SU-DHL-6 (cell line): ENCODE measurements around the gene F3.

ENCODE experiments used
- H2AFZ ChIP-seq: fragments of 200-600 bp; sonication (generic); 2 replicates; pipeline ENCODE4 v1.6.1; 2014; ENCODE audit warnings: low read depth, mild to moderate bottlenecking, moderate library complexity, mixed read lengths, antibody characterized with exemption, low read length; ENCODE audit not compliant: severe bottlenecking
- H3F3A ChIP-seq: fragments of 200-600 bp; shearing (Covaris generic); 2 replicates; pipeline ENCODE4 v1.6.0; 2016; ENCODE audit warnings: antibody characterized with exemption, mild to moderate bottlenecking; ENCODE audit not compliant: insufficient read depth
- H3K27ac ChIP-seq: fragments of 200-600 bp; sonication (generic); 2 replicates; pipeline ENCODE4 v1.5.1; 2016; ENCODE audit warnings: low read depth, mild to moderate bottlenecking, low read length, moderate library complexity, mixed read lengths
- H3K27me3 ChIP-seq: fragments of 200-600 bp; sonication (generic), shearing (Covaris generic); 2 replicates; pipeline ENCODE4 v1.6.0; 2014; ENCODE audit warnings: mild to moderate bottlenecking, low read length
- H3K36me3 ChIP-seq: fragments of 200-600 bp; sonication (generic); 2 replicates; pipeline ENCODE4 v1.6.1; 2014; ENCODE audit warnings: mild to moderate bottlenecking, low read length, mixed read lengths
- H3K4me2 ChIP-seq: fragments of 300-600, 200-600 bp; shearing (Covaris generic), sonication (generic); 2 replicates; pipeline ENCODE4 v1.6.0; 2014; ENCODE audit warnings: low read length, low read depth, mild to moderate bottlenecking; ENCODE audit not compliant: poor library complexity, severe bottlenecking
- H3K4me3 ChIP-seq: fragments of 200-600 bp; sonication (generic); 2 replicates; pipeline ENCODE4 v1.5.1; 2014; ENCODE audit warnings: antibody characterized with exemption, low read length, mild to moderate bottlenecking, mixed read lengths; ENCODE audit not compliant: insufficient read depth, poor library complexity, severe bottlenecking
- H3K79me2 ChIP-seq: fragments of 200-600 bp; sonication (generic); 2 replicates; pipeline ENCODE4 v1.6.1; 2014; ENCODE audit warnings: mild to moderate bottlenecking, low read length, moderate library complexity; ENCODE audit not compliant: insufficient read depth
- H3K9ac ChIP-seq: fragments of 200-600 bp; sonication (generic); 2 replicates; pipeline ENCODE4 v1.7.0; 2014; ENCODE audit warnings: mild to moderate bottlenecking, low read length
- H3K9me2 ChIP-seq: fragments of 200-600 bp; sonication (generic); replicated peaks from 2 replicates; pipeline ENCODE4 v1.6.1; 2014; ENCODE audit warnings: low read length; ENCODE audit not compliant: insufficient read depth
- H3K9me3 ChIP-seq: fragments of 200-600 bp; sonication (generic); 2 replicates; pipeline ENCODE4 v1.6.1; 2014; ENCODE audit warnings: low read length, mixed read lengths; ENCODE audit not compliant: insufficient read depth
- H4K20me1 ChIP-seq: fragments of 200-600 bp; sonication (generic); 2 replicates; pipeline ENCODE4 v1.6.1; 2014; ENCODE audit warnings: low read depth, mild to moderate bottlenecking, antibody characterized with exemption, low read length, moderate library complexity, mixed read lengths
- CTCF ChIP-seq: fragments of 200-600 bp; sonication (generic); IDR thresholded peaks from one replicate; pipeline ENCODE4 v1.5.1; 2017; ENCODE audit warnings: antibody characterized with exemption, mild to moderate bottlenecking, low read length, moderate library complexity; ENCODE audit not compliant: insufficient read depth, poor library complexity, severe bottlenecking
- EZH2phosphoT487 ChIP-seq: fragments of 200-600 bp; sonication (generic), shearing (Covaris generic); conservative IDR thresholded peaks from 2 replicates; pipeline ENCODE4 v1.6.1; 2018; ENCODE audit warnings: mild to moderate bottlenecking, antibody characterized with exemption, low read length, moderate library complexity, mixed read lengths

The F3 gene

DNA sequence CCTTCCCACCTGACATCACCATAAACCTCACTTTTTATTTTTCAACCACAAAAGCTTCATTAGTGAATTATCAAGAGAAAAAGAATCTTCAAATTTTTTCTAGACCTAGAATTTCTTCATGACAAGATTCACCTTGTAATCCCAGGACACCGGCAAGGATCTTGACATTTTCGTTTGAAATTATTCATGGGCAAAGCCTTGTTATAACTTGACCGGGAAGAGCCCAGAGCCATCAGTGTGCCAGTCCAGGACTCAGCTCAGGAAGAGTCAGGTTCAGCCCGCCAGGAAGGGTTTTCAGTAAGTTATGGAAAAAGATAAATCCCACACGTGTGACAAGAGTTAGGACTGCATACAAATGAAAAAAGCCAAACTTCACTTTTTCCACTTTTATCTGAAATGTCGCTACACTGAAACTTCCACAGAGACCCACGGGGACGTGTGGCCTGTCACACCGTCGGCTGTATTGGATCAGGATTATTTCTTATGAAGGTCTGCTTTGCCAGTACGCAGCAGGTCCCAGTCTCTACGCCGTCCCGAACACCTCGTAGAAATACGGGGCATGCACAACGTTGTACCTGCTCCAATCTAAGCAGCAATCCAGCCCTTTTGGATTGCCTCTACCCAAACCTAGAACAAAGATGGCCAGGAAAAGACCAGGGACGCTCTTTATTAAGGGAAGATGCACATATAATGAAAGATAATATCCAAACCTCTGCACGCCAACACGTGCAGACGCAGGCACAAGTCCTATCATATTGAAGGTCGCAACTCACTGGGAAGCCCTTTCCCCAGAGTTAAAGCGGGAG, 916 bp downstream of the F3 start:
- no peaks in the 10 kb centered on the region for H3K79me2 ChIP-seq
- no peak overlapping the region for H3K4me3 ChIP-seq
- no peak overlapping the region for H3K9ac ChIP-seq
- H3K27me3 ChIP-seq = no peaks in the 10 kb centered on the region
- no peaks in the 10 kb centered on the region for H3K9me2 ChIP-seq
- H4K20me1 ChIP-seq = no peaks in the 10 kb centered on the region
- H3K36me3 ChIP-seq = no peaks in the 10 kb centered on the region
- no peak overlapping the region for H2AFZ ChIP-seq
- H3F3A ChIP-seq = no peaks in the 10 kb centered on the region
- no peaks in the 10 kb centered on the region for H3K9me3 ChIP-seq
- H3K4me2 ChIP-seq = no peak overlapping the region
- H3K27ac ChIP-seq = no peak overlapping the region
- TF ChIP-seq EZH2phosphoT487 (no peak), CTCF (no peak)

GRCh38 chr1:94539496-94539895, 2.1 kb downstream of the F3 start:
- Histone ChIP-seq H3K9me2 (no peaks in the 10 kb centered on the region), H3K4me3 (no peak overlapping the region), H3K36me3 (no peaks in the 10 kb centered on the region), H3K9ac (no peak overlapping the region), H3F3A (no peaks in the 10 kb centered on the region), H2AFZ (no peak overlapping the region), H3K79me2 (no peaks in the 10 kb centered on the region), H3K27ac (no peak overlapping the region), H3K4me2 (no peak overlapping the region), H3K9me3 (no peaks in the 10 kb centered on the region), H3K27me3 (no peaks in the 10 kb centered on the region), H4K20me1 (no peaks in the 10 kb centered on the region)
- TF ChIP-seq EZH2phosphoT487 (no peak), CTCF (no peak)

DNA sequence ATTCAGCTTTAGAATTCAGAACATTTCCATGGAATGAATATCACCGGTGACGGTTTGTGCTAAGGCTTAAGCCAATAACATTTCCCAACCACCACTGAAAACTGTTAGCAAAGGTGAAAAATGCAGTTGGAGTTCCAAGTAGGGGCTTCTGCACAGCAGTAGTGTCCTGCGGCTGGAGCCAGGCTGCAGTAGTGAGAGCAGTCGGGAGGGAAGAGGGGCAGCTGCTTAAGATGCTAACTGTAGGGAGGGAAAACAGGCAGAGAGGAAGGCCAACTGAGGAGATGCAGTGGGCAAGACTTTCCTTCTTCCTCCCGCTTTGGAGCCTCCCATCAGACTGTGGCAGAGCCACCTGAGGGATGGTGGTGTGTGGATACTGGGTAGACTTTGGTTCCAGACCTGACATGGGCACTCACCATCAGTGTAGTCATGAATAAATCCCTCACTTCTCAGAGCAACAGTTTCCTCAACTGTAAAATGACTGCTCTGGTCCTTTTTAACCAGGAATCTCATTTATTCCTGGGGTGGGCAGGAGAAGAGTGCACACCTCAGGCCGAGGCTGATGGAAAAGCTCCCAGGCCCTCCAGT, 3.2 kb downstream of the F3 start:
- Histone ChIP-seq H2AFZ (no peak overlapping the region), H3K36me3 (no peaks in the 10 kb centered on the region), H3K27ac (no peak overlapping the region), H3K9me3 (no peaks in the 10 kb centered on the region), H3K9me2 (no peaks in the 10 kb centered on the region), H3K4me3 (no peak overlapping the region), H4K20me1 (no peaks in the 10 kb centered on the region), H3F3A (no peaks in the 10 kb centered on the region), H3K27me3 (no peaks in the 10 kb centered on the region), H3K4me2 (no peak overlapping the region), H3K79me2 (no peaks in the 10 kb centered on the region), H3K9ac (no peak overlapping the region)
- TF ChIP-seq CTCF (no peak), EZH2phosphoT487 (no peak)
